Ascending aorta (tissue), 2 donors: ENCODE data around the gene LCP2. TPM values are rescaled to one million over a fixed set of nuclear protein-coding genes. Genes with fewer than 3 reads are reported as not detected.

Experiments
- DNase-seq, 2 donors: peaks; one replicate each; pipeline ENCODE4 v3.0.0-alpha.2; 2019; ENCODE audit warnings: low spot score in 2 of 2
- H3K27ac ChIP-seq, 2 donors: fragments of 200-600 bp; sonication (generic); one replicate each; pipeline ENCODE4 v1.5.1; 2016 to 2017; ENCODE audit warnings: mild to moderate bottlenecking in 1 of 2
- H3K27me3 ChIP-seq: fragments of 200-600 bp; sonication (generic); one replicate; pipeline ENCODE4 v1.5.1; 2017
- H3K36me3 ChIP-seq, 2 donors: fragments of 200-600 bp; sonication (generic); one replicate each; pipeline ENCODE4 v1.5.1; 2016
- H3K4me1 ChIP-seq, 2 donors: fragments of 200-600 bp; sonication (generic); one replicate each; pipeline ENCODE4 v1.5.1; 2016 to 2017; ENCODE audit warnings: mild to moderate bottlenecking in 1 of 2
- H3K4me3 ChIP-seq, 2 donors: fragments of 200-600 bp; sonication (generic); one replicate each; pipeline ENCODE4 v1.5.1; 2016 to 2017; ENCODE audit warnings: mild to moderate bottlenecking in 1 of 2
- H3K9me3 ChIP-seq, 2 donors: fragments of 200-600 bp; sonication (generic); one replicate each; pipeline ENCODE4 v1.5.1; 2016
- CTCF ChIP-seq, 3 experiments: fragments of 200-600 bp in 2 of 3; fragments of 450-650 bp in 1 of 3; sonication (generic) in 2 of 3; IDR thresholded peaks; one replicate each; pipeline ENCODE4 v1.5.1; 2016 to 2019; ENCODE audit warnings: antibody characterized with exemption in 3 of 3, mild to moderate bottlenecking in 1 of 3, moderate library complexity in 1 of 3
- intact Hi-C: fragments of 100-400 bp; cut with DNase I; formaldehyde crosslinking; loops from one replicate; pipeline ENCODE4 v1.15.1; 2023
- total RNA-seq: library from RNA; depleted of rRNA; stranded (reverse); fragments of >200 nt; gene quantifications from one replicate; pipeline ENCODE4 v1.1.0, GENCODE V29; 2016

The LCP2 gene
- total RNA-seq, 1 donor from 2014 or later = 9.3 TPM

GRCh38 chr5:170266570-170267381 is 30.8 kb downstream of the LCP2 start:
- no peaks in the 10 kb centered on the region for H3K27me3 ChIP-seq
- H3K27ac ChIP-seq = no peak overlapping the region
- H3K36me3 ChIP-seq = no peaks in the 10 kb centered on the region
- DNase-seq = peak in 1 of 2 donors; percentile 60
- TF ChIP-seq CTCF (IDR thresholded peaks at IDR 0.05) = no peak
- H3K4me1 ChIP-seq = peaks cover 0 to 6% of the 10 kb centered on the region in 2 donors
- H3K4me3 ChIP-seq = no peak overlapping the region
- no peaks in the 10 kb centered on the region for H3K9me3 ChIP-seq
- intact Hi-C loops = loop anchor here (5.0 to 10.0 kb wide), 4 partner anchors 41 to 368 kb away; no protein-coding TSS in a partner anchor

- Histone ChIP-seq H3K9me3 (no peaks in the 10 kb centered on the region), H3K4me1 (peaks cover 0 to 6% of the 10 kb centered on the region in 2 donors), H3K36me3 (no peaks in the 10 kb centered on the region), H3K27ac (no peak overlapping the region), H3K27me3 (no peaks in the 10 kb centered on the region), H3K4me3 (no peak overlapping the region)
- no peak for TF ChIP-seq CTCF (IDR thresholded peaks at IDR 0.05)
- DNase-seq = peak in 1 of 2 donors; percentile 66
- intact Hi-C loops = loop anchor here (5.0 to 10.0 kb wide), 4 partner anchors 42 to 369 kb away; no protein-coding TSS in a partner anchor
Observed at GRCh38 chr5:170265522-170265921, 32.1 kb downstream of the LCP2 start.

GRCh38 chr5:170263906-170264305 is 33.7 kb downstream of the LCP2 start:
- intact Hi-C loops = loop anchor here (10.0 kb wide), 1 partner anchor 371 kb away; no protein-coding TSS in a partner anchor

GRCh38 chr5:170262061-170263045 is 35.2 kb downstream of the LCP2 start:
- no peaks in the 10 kb centered on the region for H3K4me1 ChIP-seq
- no peaks in the 10 kb centered on the region for H3K36me3 ChIP-seq
- intact Hi-C loops = loop anchor here (10.0 kb wide), 1 partner anchor 372 kb away; no protein-coding TSS in a partner anchor
- DNase-seq = no peak
- no peak overlapping the region for H3K27ac ChIP-seq
- TF ChIP-seq CTCF (IDR thresholded peaks at IDR 0.05) = no peak
- H3K4me3 ChIP-seq = no peak overlapping the region
- H3K27me3 ChIP-seq = no peaks in the 10 kb centered on the region
- H3K9me3 ChIP-seq = no peaks in the 10 kb centered on the region

More at GRCh38 chr5:170263906-170264305, 33.7 kb downstream of the LCP2 start:
- Histone ChIP-seq H3K9me3 (no peaks in the 10 kb centered on the region), H3K4me1 (peaks cover 0 to 6% of the 10 kb centered on the region in 2 donors), H3K4me3 (no peak overlapping the region), H3K36me3 (no peaks in the 10 kb centered on the region), H3K27ac (no peak overlapping the region), H3K27me3 (no peaks in the 10 kb centered on the region)
- TF ChIP-seq CTCF (IDR thresholded peaks at IDR 0.05) = no peak
- no peak for DNase-seq

GRCh38 chr5:170261528-170262043 is 36.0 kb downstream of the LCP2 start:
- H3K27me3 ChIP-seq = no peaks in the 10 kb centered on the region
- no peaks in the 10 kb centered on the region for H3K4me1 ChIP-seq
- no peak for TF ChIP-seq CTCF (IDR thresholded peaks at IDR 0.05)
- H3K27ac ChIP-seq = no peak overlapping the region
- H3K4me3 ChIP-seq = no peak overlapping the region
- intact Hi-C loops = loop anchor here (10.0 kb wide), 1 partner anchor 373 kb away; no protein-coding TSS in a partner anchor
- DNase-seq = no peak
- no peaks in the 10 kb centered on the region for H3K36me3 ChIP-seq
- H3K9me3 ChIP-seq = no peaks in the 10 kb centered on the region
